KMS-11 (cell line): ENCODE results near the gene SPOCK2.

Experiments used
- H2AFZ ChIP-seq: fragments of 200-600 bp; sonication (generic); 2 replicates; pipeline ENCODE4 v1.6.1; 2016; ENCODE audit warnings: antibody characterized with exemption, mixed run types, low read depth
- H3K27ac ChIP-seq: fragments of 200-600 bp; sonication (generic); 2 replicates; pipeline ENCODE4 v1.6.1; 2016; ENCODE audit warnings: mild to moderate bottlenecking, mixed run types
- H3K27me3 ChIP-seq: fragments of 200-600 bp; sonication (generic); 2 replicates; pipeline ENCODE4 v1.6.1; 2017; ENCODE audit warnings: mild to moderate bottlenecking, low read depth, mixed run types, moderate library complexity; ENCODE audit not compliant: insufficient read depth
- H3K36me3 ChIP-seq: fragments of 200-600 bp; sonication (generic); 2 replicates; pipeline ENCODE4 v1.6.1; 2017; ENCODE audit warnings: mild to moderate bottlenecking, mixed run types; ENCODE audit not compliant: insufficient read depth
- H3K4me1 ChIP-seq: fragments of 200-600 bp; sonication (generic); 2 replicates; pipeline ENCODE4 v1.6.1; 2016; ENCODE audit warnings: mild to moderate bottlenecking, low read depth, mixed run types; ENCODE audit not compliant: poor library complexity, severe bottlenecking
- H3K4me2 ChIP-seq: fragments of 200-600 bp; sonication (generic); 2 replicates; pipeline ENCODE4 v1.7.0; 2016; ENCODE audit warnings: mild to moderate bottlenecking, mixed run types
- H3K4me3 ChIP-seq: fragments of 200-600 bp; sonication (generic); IDR thresholded peaks from 2 replicates; pipeline ENCODE4 v1.6.1; 2017; ENCODE audit warnings: low read depth, low read length, mixed read lengths; ENCODE audit not compliant: insufficient read depth
- H3K79me2 ChIP-seq: fragments of 200-600 bp; sonication (generic); 2 replicates; pipeline ENCODE4 v1.6.1; 2016; ENCODE audit warnings: low read depth, mixed run types; ENCODE audit not compliant: insufficient read depth
- H3K9ac ChIP-seq: fragments of 200-600 bp; sonication (generic); 2 replicates; pipeline ENCODE4 v1.6.1; 2016; ENCODE audit warnings: mild to moderate bottlenecking, mixed run types
- H4K20me1 ChIP-seq: fragments of 200-600 bp; sonication (generic); 2 replicates; pipeline ENCODE4 v1.6.1; 2016; ENCODE audit warnings: mild to moderate bottlenecking, mixed run types; ENCODE audit not compliant: insufficient read depth
- CTCF ChIP-seq: fragments of 200-600 bp; sonication (generic); conservative IDR thresholded peaks from 2 replicates; pipeline ENCODE4 v1.6.1; 2017; ENCODE audit warnings: low read depth, mild to moderate bottlenecking, antibody characterized with exemption, low read length, moderate library complexity, mixed read lengths

The SPOCK2 gene

GRCh38 chr10:72105098-72105475, 16.7 kb upstream of the SPOCK2 start:
- Histone ChIP-seq H3K79me2 (no peaks in the 10 kb centered on the region), H3K4me2 (no peak overlapping the region), H3K27me3 (no peaks in the 10 kb centered on the region), H3K27ac (no peak overlapping the region), H3K4me3 (no peak overlapping the region), H3K9ac (no peak overlapping the region), H2AFZ (no peak overlapping the region), H3K36me3 (no peaks in the 10 kb centered on the region), H4K20me1 (no peaks in the 10 kb centered on the region), H3K4me1 (peaks cover 6% of the 10 kb centered on the region)
- no peak for TF ChIP-seq CTCF

- Histone ChIP-seq H3K27me3 (no peaks in the 10 kb centered on the region), H4K20me1 (no peaks in the 10 kb centered on the region), H2AFZ (no peak overlapping the region), H3K4me1 (peaks cover under 1% of the 10 kb centered on the region), H3K36me3 (no peaks in the 10 kb centered on the region), H3K27ac (no peak overlapping the region), H3K9ac (no peak overlapping the region), H3K79me2 (no peaks in the 10 kb centered on the region), H3K4me3 (no peak overlapping the region), H3K4me2 (no peak overlapping the region)
- no peak for TF ChIP-seq CTCF
Measured at GRCh38 chr10:72104472-72105097, 16.2 kb upstream of the SPOCK2 start.

- Histone ChIP-seq H3K9ac (no peak overlapping the region), H3K27me3 (no peaks in the 10 kb centered on the region), H3K36me3 (no peaks in the 10 kb centered on the region; the same call in 1 of the 2 replicates), H3K79me2 (no peaks in the 10 kb centered on the region), H3K27ac (no peak overlapping the region), H4K20me1 (no peaks in the 10 kb centered on the region), H3K4me2 (no peak overlapping the region), H3K4me1 (no peaks in the 10 kb centered on the region), H3K4me3 (no peak overlapping the region), H2AFZ (no peak overlapping the region)
- no peak for TF ChIP-seq CTCF
Measured at GRCh38 chr10:72099600-72099921, 11.2 kb upstream of the SPOCK2 start.

GRCh38 chr10:72098836-72099599, 10.7 kb upstream of the SPOCK2 start:
- H2AFZ ChIP-seq, result no peak overlapping the region
- no peak overlapping the region for H3K27ac ChIP-seq
- H4K20me1 ChIP-seq, result no peaks in the 10 kb centered on the region
- H3K79me2 ChIP-seq, result no peaks in the 10 kb centered on the region
- H3K4me1 ChIP-seq, result no peaks in the 10 kb centered on the region
- no peak overlapping the region for H3K9ac ChIP-seq
- no peak overlapping the region for H3K4me2 ChIP-seq
- H3K36me3 ChIP-seq, result no peaks in the 10 kb centered on the region; the same call in 1 of the 2 replicates
- no peak for TF ChIP-seq CTCF
- no peak overlapping the region for H3K4me3 ChIP-seq
- no peaks in the 10 kb centered on the region for H3K27me3 ChIP-seq
